Stomach (tissue), 4 donors: ENCODE data around the gene C1orf122.

Experiments
- CTCF ChIP-seq, 7 experiments: fragments of 450-650 bp in 4 of 7; fragments of 200-600 bp in 3 of 7; sonication (generic) in 3 of 7; IDR thresholded peaks; one replicate each; pipeline ENCODE4 v1.5.1; 2016 to 2019; ENCODE audit warnings: antibody characterized with exemption in 7 of 7, control low read depth in 2 of 7, mild to moderate bottlenecking in 1 of 7
- EP300 ChIP-seq: sonication (generic); formaldehyde crosslinking; IDR thresholded peaks from one replicate; pipeline ENCODE4 v1.6.1; 2017; ENCODE audit warnings: antibody characterized with exemption
- POLR2A ChIP-seq, 4 donors: fragments of 450-650 bp; IDR thresholded peaks; one replicate each; pipeline ENCODE4 v1.6.1; 2016; ENCODE audit warnings: antibody characterized with exemption in 4 of 4, control low read depth in 2 of 4, mild to moderate bottlenecking in 1 of 4, moderate library complexity in 1 of 4
- POLR2AphosphoS5 ChIP-seq, 3 donors: sonication (generic); formaldehyde crosslinking; IDR thresholded peaks; one replicate each; pipeline ENCODE4 v1.6.1; 2016; ENCODE audit warnings: antibody characterized with exemption in 3 of 3

- TF ChIP-seq CTCF (IDR thresholded peaks at IDR 0.05) (no peak), POLR2A (IDR thresholded peaks at IDR 0.05) (no peak), POLR2AphosphoS5 (IDR thresholded peaks at IDR 0.05) (no peak), EP300 (no peak)
Measured at GRCh38 chr1:37793773-37794371, 13.7 kb upstream of the C1orf122 start, which contains the start of gene MANEAL.
